NCI-H2171 (cell line): ENCODE results near the gene CDIPT.
A peak's percentile ranks its signal among the peaks of the same experiment; 100 is the strongest.

Source experiments
- DNase-seq: peaks from one replicate; lab custom pipeline; 2025; lab: John Stamatoyannopoulos, UW

The CDIPT gene

DNA sequence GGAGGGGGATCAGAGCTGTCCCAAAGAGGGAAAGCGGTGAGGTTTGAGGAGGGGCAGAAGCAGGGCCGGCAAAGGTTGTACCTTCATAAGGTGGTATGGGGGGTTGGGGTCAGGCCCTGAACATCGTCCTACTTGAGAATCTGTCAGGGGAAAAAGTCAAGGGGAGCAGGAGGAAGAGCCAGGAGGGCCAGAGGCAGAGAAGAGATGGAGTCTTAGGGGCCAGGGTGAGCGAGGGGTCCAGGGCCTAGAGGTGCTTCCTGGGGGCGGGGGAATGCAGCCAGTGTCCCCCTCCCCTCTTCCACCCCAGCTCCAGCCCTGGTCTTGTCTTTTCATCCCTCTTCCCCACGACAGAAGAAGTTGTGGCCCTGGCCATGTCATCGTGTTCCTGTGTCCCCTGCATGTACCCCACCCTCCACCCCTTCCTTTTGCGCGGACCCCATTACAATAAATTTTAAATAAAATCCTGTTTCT lies 52.3 kb downstream of the CDIPT start:
- DNase-seq: no peak

DNA sequence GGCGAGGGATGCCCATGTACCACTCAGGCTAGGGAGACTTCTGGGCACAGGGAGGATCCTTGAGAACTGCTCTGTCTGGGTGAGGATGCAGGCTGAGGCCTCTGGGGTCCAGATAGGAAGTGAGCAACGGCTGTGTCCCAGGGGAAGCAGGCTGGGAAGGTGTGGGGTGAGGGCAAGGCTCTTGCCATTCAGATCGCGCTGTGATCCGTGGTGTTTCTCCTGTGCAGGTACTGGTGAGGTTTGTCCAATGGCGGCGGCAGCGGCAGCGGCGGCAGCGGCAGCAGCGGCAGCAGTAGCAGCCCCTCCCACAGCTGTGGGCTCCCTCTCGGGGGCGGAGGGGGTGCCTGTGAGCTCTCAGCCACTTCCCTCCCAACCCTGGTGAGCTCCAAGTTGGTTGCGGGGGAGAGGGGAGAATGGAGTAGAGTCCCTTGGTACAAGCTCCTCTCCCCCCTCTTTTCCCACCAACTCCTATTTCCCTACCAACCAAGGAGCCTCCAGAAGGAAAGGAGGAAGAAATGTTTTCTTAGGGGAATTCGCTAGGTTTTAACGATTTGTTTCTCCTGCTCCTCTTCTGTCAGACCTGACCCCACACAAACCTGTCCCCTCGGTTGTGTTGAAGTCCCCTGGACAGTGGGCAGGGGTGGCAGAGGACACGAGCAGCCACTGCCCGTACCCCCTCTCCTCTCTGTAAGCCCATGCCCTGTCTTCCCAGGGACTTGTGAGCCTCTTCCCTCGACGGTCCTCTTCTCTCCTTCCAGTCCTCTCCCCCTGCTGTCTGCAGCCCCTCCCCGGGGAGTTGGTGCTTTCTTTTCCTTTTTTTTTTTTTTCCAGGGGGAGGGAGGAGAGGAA lies 53.0 kb downstream of the CDIPT start:
- peak; percentile 49 for DNase-seq

DNA sequence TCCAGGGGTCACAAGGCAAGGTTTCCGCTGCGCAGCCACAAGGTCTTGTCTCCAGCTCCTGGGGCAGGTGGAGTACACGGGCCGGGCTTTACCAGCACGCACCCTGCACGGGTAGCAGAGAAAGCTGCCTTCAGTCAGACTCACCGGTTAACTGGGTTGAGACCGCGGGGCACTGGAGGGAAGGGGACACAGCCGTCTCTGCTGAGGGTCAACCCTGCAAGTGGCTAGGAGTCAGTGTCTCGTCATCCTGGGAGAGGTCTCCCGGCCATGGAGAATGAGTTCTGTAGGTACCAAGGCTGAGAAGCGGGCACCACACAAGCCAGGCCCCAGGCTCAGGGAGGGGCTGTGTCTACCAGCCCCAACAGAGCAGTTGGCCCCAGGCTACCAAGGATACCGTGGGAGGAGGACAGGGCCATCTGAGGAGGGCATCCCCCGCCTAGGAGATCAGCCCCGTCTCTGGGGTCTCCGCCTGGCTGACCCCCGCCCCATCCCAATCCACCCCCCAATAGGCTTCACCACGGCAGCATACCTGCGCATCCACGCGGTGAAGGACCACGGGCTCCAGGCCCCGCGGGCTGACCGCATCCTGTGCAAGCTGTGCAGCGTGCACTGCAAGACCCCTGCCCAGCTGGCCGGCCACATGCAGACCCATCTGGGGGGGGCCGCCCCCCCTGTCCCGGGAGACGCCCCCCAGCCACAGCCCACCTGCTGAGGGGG lies 53.8 kb downstream of the CDIPT start:
- DNase-seq: no peak
